Muscle of leg (tissue), 11 donors: Measurements from ENCODE around the gene ZCCHC24. TPM values are rescaled to one million over a fixed set of nuclear protein-coding genes. Genes with fewer than 3 reads are reported as not detected.

Experiments used
- DNase-seq: peaks from one replicate; pipeline ENCODE4 v3.0.0; 2013
- H3K27ac ChIP-seq: one replicate; pipeline ENCODE4 v1.5.1; 2013; ENCODE audit warnings: mild to moderate bottlenecking, low read length, control low read depth
- H3K27me3 ChIP-seq: one replicate; pipeline ENCODE4 v1.6.1; 2013; ENCODE audit warnings: low read length; ENCODE audit not compliant: control insufficient read depth, insufficient read depth
- H3K36me3 ChIP-seq: one replicate; pipeline ENCODE4 v1.6.1; 2013; ENCODE audit warnings: low read length; ENCODE audit not compliant: control insufficient read depth, insufficient read depth
- H3K4me1 ChIP-seq: one replicate; pipeline ENCODE4 v1.6.1; 2013; ENCODE audit warnings: low read length; ENCODE audit not compliant: control insufficient read depth, insufficient read depth
- H3K4me3 ChIP-seq: one replicate; pipeline ENCODE4 v1.5.1; 2013; ENCODE audit warnings: low read length, control low read depth
- H3K9me3 ChIP-seq: replicated peaks from 2 replicates; pipeline ENCODE4 v1.6.1; 2013; ENCODE audit warnings: low read depth, low read length; ENCODE audit not compliant: control insufficient read depth
- WGBS: methylation state at CpG from one replicate; pipeline ENCODE4 v1.1.5; 2013; ENCODE audit warnings: missing lambda C conversion rate; ENCODE audit not compliant: insufficient coverage; 5-methylcytosine and 5-hydroxymethylcytosine counted together
- polyA plus RNA-seq, 8 donors: library from polyadenylated mRNA; unstranded; fragments of 120-200 nt; gene quantifications; one replicate each; pipeline versions ENCODE4 v1.2.1 to v1.2.3, GENCODE V29; 2013; ENCODE audit warnings: inconsistent platforms in 1 of 8, low replicate concordance in 1 of 8; ENCODE audit not compliant: insufficient read length in 8 of 8, insufficient read depth in 1 of 8
- total RNA-seq: library from RNA; stranded (reverse); fragments of 120-200 nt; gene quantifications from one replicate; pipeline ENCODE4 v1.2.4, GENCODE V29; 2013

Gene ZCCHC24
- total and polyA plus RNA-seq, 9 donors, result 25.0 to 65.5 (median 54.7) TPM

- whole genome bisulfite sequencing, result 90% methylated on average over 4 of the region's 6 CpGs
- no peak for DNase-seq
- peaks cover 52% of the 10 kb centered on the region for H3K36me3 ChIP-seq
- H3K4me1 ChIP-seq, result no peaks in the 10 kb centered on the region
- H3K27me3 ChIP-seq, result no peaks in the 10 kb centered on the region
- H3K27ac ChIP-seq, result no peak overlapping the region
- H3K4me3 ChIP-seq, result no peak overlapping the region
- no peaks in the 10 kb centered on the region for H3K9me3 ChIP-seq
Observed at GRCh38 chr10:79354615-79355014, 90.8 kb downstream of the ZCCHC24 start.

- peaks cover 56% of the 10 kb centered on the region for H3K36me3 ChIP-seq
- no peaks in the 10 kb centered on the region for H3K4me1 ChIP-seq
- DNase-seq, result no peak
- H3K27ac ChIP-seq, result no peak overlapping the region
- H3K27me3 ChIP-seq, result no peaks in the 10 kb centered on the region
- H3K4me3 ChIP-seq, result no peak overlapping the region
- H3K9me3 ChIP-seq, result no peaks in the 10 kb centered on the region
- 75% methylated on average over 2 of the region's 3 CpGs for WGBS
Observed at GRCh38 chr10:79354141-79354540, 91.3 kb downstream of the ZCCHC24 start.

GRCh38 chr10:79353726-79354125 is 91.7 kb downstream of the ZCCHC24 start:
- no peaks in the 10 kb centered on the region for H3K9me3 ChIP-seq
- no peak for DNase-seq
- 91% methylated on average over 7 of the region's 11 CpGs for WGBS
- H3K36me3 ChIP-seq, result peaks cover 60% of the 10 kb centered on the region
- no peak overlapping the region for H3K4me3 ChIP-seq
- peaks cover 4% of the 10 kb centered on the region for H3K4me1 ChIP-seq
- no peaks in the 10 kb centered on the region for H3K27me3 ChIP-seq
- H3K27ac ChIP-seq, result no peak overlapping the region

- H3K4me3 ChIP-seq, result no peak overlapping the region
- H3K27ac ChIP-seq, result no peak overlapping the region
- DNase-seq, result no peak
- H3K4me1 ChIP-seq, result peaks cover 11% of the 10 kb centered on the region
- H3K27me3 ChIP-seq, result no peaks in the 10 kb centered on the region
- 79% methylated on average over 6 of the region's 8 CpGs for WGBS
- no peaks in the 10 kb centered on the region for H3K9me3 ChIP-seq
- H3K36me3 ChIP-seq, result peaks cover 63% of the 10 kb centered on the region
Observed at GRCh38 chr10:79353000-79353406, 92.4 kb downstream of the ZCCHC24 start.

GRCh38 chr10:79352035-79352877 is 93.2 kb downstream of the ZCCHC24 start:
- WGBS, result 93% methylated on average over 9 of the region's 11 CpGs
- no peak overlapping the region for H3K4me3 ChIP-seq
- no peak for DNase-seq
- peaks cover 14% of the 10 kb centered on the region for H3K4me1 ChIP-seq
- no peaks in the 10 kb centered on the region for H3K9me3 ChIP-seq
- no peaks in the 10 kb centered on the region for H3K27me3 ChIP-seq
- peaks cover 63% of the 10 kb centered on the region for H3K36me3 ChIP-seq
- no peak overlapping the region for H3K27ac ChIP-seq

- H3K4me1 ChIP-seq, result peaks cover 22% of the 10 kb centered on the region
- H3K9me3 ChIP-seq, result no peaks in the 10 kb centered on the region
- peaks cover 63% of the 10 kb centered on the region for H3K36me3 ChIP-seq
- no peak for DNase-seq
- H3K27me3 ChIP-seq, result no peaks in the 10 kb centered on the region
- no peak overlapping the region for H3K4me3 ChIP-seq
- WGBS, result 96% methylated on average over 10 of the region's 13 CpGs
- no peak overlapping the region for H3K27ac ChIP-seq
Observed at GRCh38 chr10:79351332-79351731, 94.1 kb downstream of the ZCCHC24 start.

- H3K9me3 ChIP-seq, result no peaks in the 10 kb centered on the region
- WGBS, result 90% methylated on average over 19 of the region's 21 CpGs
- H3K27me3 ChIP-seq, result no peaks in the 10 kb centered on the region
- H3K4me3 ChIP-seq, result no peak overlapping the region
- peaks cover 22% of the 10 kb centered on the region for H3K4me1 ChIP-seq
- DNase-seq, result no peak
- H3K36me3 ChIP-seq, result peaks cover 63% of the 10 kb centered on the region
- no peak overlapping the region for H3K27ac ChIP-seq
Observed at GRCh38 chr10:79350407-79351154, 94.8 kb downstream of the ZCCHC24 start.

- H3K4me1 ChIP-seq, result peaks cover 22% of the 10 kb centered on the region
- no peaks in the 10 kb centered on the region for H3K27me3 ChIP-seq
- 90% methylated on average over 5 of the region's 6 CpGs for WGBS
- no peaks in the 10 kb centered on the region for H3K9me3 ChIP-seq
- H3K27ac ChIP-seq, result no peak overlapping the region
- H3K36me3 ChIP-seq, result peaks cover 62% of the 10 kb centered on the region
- H3K4me3 ChIP-seq, result no peak overlapping the region
- DNase-seq, result no peak
Observed at GRCh38 chr10:79349766-79350406, 95.5 kb downstream of the ZCCHC24 start.

- Histone ChIP-seq H3K4me1 (peaks cover 22% of the 10 kb centered on the region), H3K36me3 (peaks cover 54% of the 10 kb centered on the region), H3K27me3 (no peaks in the 10 kb centered on the region), H3K27ac (no peak overlapping the region), H3K9me3 (no peaks in the 10 kb centered on the region), H3K4me3 (no peak overlapping the region)
- no peak for DNase-seq
- WGBS, result 83% methylated on average over 4 of the region's 6 CpGs
Observed at GRCh38 chr10:79349072-79349491, 96.3 kb downstream of the ZCCHC24 start.

GRCh38 chr10:79348640-79348988 is 96.8 kb downstream of the ZCCHC24 start:
- H3K4me3 ChIP-seq, result peak overlapping the region; percentile 80
- H3K27me3 ChIP-seq, result peaks cover 2% of the 10 kb centered on the region
- no peak for DNase-seq
- WGBS, result 100% methylated on average over 1 of the region's 3 CpGs
- H3K27ac ChIP-seq, result peak overlapping the region; percentile 45
- H3K36me3 ChIP-seq, result peaks cover 50% of the 10 kb centered on the region
- no peaks in the 10 kb centered on the region for H3K9me3 ChIP-seq
- H3K4me1 ChIP-seq, result peaks cover 22% of the 10 kb centered on the region
